DND-41 (cell line): ENCODE results near the gene SF3B3.

Experiments
- EZH2 ChIP-seq: IDR thresholded peaks from 3 replicates; pipeline ENCODE4 v1.6.1; 2012; ENCODE audit warnings: borderline replicate concordance, low read depth, mild to moderate bottlenecking, moderate library complexity, low read length, inconsistent platforms; ENCODE audit not compliant: severe bottlenecking
- TF ChIP-seq, protein P1 (sequence below): IDR thresholded peaks from 2 replicates; pipeline ENCODE4 v1.5.1; 2012; ENCODE audit warnings: borderline replicate concordance, low read length, moderate library complexity, mild to moderate bottlenecking; ENCODE audit not compliant: poor library complexity, severe bottlenecking; ENCODE audit errors: extremely low read depth

DNA sequence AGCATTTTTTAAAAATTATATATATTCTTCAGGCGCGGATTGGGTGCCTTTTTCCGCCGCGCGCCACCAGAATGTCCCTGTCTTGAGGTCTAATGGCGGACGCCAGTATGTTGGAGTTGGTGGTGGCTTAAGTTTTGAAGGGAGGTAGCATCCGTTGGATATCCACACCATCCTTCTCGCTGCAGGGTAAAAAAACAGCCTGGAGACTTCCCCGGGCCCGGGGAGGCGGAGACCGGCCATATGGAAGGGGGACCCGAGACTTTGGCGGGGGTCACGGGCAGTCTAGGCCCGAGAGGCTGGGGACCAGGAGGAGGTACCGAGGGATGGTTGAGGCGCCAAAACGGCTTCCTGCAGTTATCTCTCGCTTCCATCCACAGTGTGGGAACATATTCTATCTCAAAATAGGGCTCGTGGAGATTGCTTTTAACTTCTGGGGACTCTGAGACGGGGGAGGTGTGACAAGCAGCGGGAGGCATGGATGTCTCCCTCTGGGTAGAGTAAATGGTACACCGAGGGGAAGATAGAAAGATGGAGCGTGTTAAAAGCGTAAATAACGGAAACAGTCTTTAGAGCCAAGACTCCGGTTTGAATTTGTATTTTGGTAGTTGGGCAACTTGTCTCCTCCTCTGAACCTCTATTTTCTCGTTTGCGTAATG, at the start of gene SF3B3:
- TF ChIP-seq, protein P1, sequence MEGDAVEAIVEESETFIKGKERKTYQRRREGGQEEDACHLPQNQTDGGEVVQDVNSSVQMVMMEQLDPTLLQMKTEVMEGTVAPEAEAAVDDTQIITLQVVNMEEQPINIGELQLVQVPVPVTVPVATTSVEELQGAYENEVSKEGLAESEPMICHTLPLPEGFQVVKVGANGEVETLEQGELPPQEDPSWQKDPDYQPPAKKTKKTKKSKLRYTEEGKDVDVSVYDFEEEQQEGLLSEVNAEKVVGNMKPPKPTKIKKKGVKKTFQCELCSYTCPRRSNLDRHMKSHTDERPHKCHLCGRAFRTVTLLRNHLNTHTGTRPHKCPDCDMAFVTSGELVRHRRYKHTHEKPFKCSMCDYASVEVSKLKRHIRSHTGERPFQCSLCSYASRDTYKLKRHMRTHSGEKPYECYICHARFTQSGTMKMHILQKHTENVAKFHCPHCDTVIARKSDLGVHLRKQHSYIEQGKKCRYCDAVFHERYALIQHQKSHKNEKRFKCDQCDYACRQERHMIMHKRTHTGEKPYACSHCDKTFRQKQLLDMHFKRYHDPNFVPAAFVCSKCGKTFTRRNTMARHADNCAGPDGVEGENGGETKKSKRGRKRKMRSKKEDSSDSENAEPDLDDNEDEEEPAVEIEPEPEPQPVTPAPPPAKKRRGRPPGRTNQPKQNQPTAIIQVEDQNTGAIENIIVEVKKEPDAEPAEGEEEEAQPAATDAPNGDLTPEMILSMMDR: no peak
- no peak for TF ChIP-seq EZH2
